GM12878 (cell line): Measurements from ENCODE around the gene TEC. TPM values are rescaled to one million over a fixed set of nuclear protein-coding genes. Genes with fewer than 3 reads are reported as not detected.

ENCODE experiments used
- BCL11A ChIP-seq: IDR thresholded peaks from 2 replicates; pipeline ENCODE4 v1.6.1; 2011; ENCODE audit warnings: low read depth, low read length
- BRCA1 ChIP-seq: IDR thresholded peaks from 2 replicates; pipeline ENCODE4 v1.6.1; 2011; ENCODE audit warnings: low read depth, low read length, improper control_type of control experiment
- EZH2 ChIP-seq: IDR thresholded peaks from 2 replicates; pipeline ENCODE4 v1.6.1; 2012; ENCODE audit warnings: low read depth, mild to moderate bottlenecking, control low read depth, inconsistent platforms, low read length, borderline replicate concordance; ENCODE audit not compliant: control insufficient read depth
- FOXM1 ChIP-seq: IDR thresholded peaks from 2 replicates; pipeline ENCODE4 v1.6.1; 2012; ENCODE audit warnings: low read depth, mild to moderate bottlenecking, inconsistent platforms, low read length, moderate library complexity
- JUNB ChIP-seq: IDR thresholded peaks from 2 replicates; pipeline ENCODE4 v1.6.1; 2016; ENCODE audit warnings: antibody characterized with exemption, mild to moderate bottlenecking
- LARP7 ChIP-seq: fragments of 450-650 bp; IDR thresholded peaks from 2 replicates; pipeline ENCODE4 v1.6.1; 2017; ENCODE audit warnings: mild to moderate bottlenecking
- MTA3 ChIP-seq: IDR thresholded peaks from 2 replicates; pipeline ENCODE4 v1.6.1; 2012; ENCODE audit warnings: low read length, inconsistent platforms, borderline replicate concordance
- NFYB ChIP-seq: IDR thresholded peaks from 2 replicates; pipeline ENCODE4 v1.6.1; 2011; ENCODE audit warnings: low read depth, mild to moderate bottlenecking, low read length, improper control_type of control experiment, moderate library complexity; ENCODE audit not compliant: insufficient read depth
- NR2C1 ChIP-seq: fragments of 450-650 bp; IDR thresholded peaks from 2 replicates; pipeline ENCODE4 v1.6.1; 2017; ENCODE audit warnings: antibody characterized with exemption, mild to moderate bottlenecking, moderate library complexity
- POLR2AphosphoS5 ChIP-seq: IDR thresholded peaks from 2 replicates; pipeline ENCODE4 v1.6.1; 2011; ENCODE audit warnings: mild to moderate bottlenecking, low read length, inconsistent platforms
- SP1 ChIP-seq: IDR thresholded peaks from one replicate; pipeline ENCODE4 v1.6.1; 2011; ENCODE audit warnings: low read depth, low read length
- SPI1 ChIP-seq: IDR thresholded peaks from 2 replicates; pipeline ENCODE4 v1.6.1; 2011; ENCODE audit warnings: low read depth, mild to moderate bottlenecking, low read length, moderate library complexity, borderline replicate concordance; ENCODE audit not compliant: insufficient read depth
- ZBED1 ChIP-seq: IDR thresholded peaks from 2 replicates; pipeline ENCODE4 v1.6.1; 2016; ENCODE audit warnings: borderline replicate concordance
- ZNF217 ChIP-seq: fragments of 450-650 bp; IDR thresholded peaks from 2 replicates; pipeline ENCODE4 v1.6.1; 2017; ENCODE audit warnings: antibody characterized with exemption, mild to moderate bottlenecking
- ZNF384 ChIP-seq: IDR thresholded peaks from 2 replicates; pipeline ENCODE4 v1.6.1; 2012; ENCODE audit warnings: low read depth, mild to moderate bottlenecking, low read length, improper control_type of control experiment, borderline replicate concordance
- ZNF622 ChIP-seq: fragments of 450-650 bp; IDR thresholded peaks from 2 replicates; pipeline ENCODE4 v1.6.1; 2017; ENCODE audit warnings: mild to moderate bottlenecking, inconsistent platforms
- ZSCAN29 ChIP-seq: fragments of 450-650 bp; IDR thresholded peaks from 2 replicates; pipeline ENCODE4 v1.6.1; 2017; ENCODE audit warnings: mild to moderate bottlenecking, moderate library complexity
- polyA plus RNA-seq, 11 experiments: library from polyadenylated mRNA; depleted of rRNA in 4 of 11; unstranded in 6 of 11; stranded (reverse) in 5 of 11; fragments of >200 nt; fragmentation: Nextera tagmentation in 4 of 11; fragmentation: Illumina TruSeq in 1 of 11; extraction: Ambion mirVana in 4 of 11; extraction: Trizol in 1 of 11; gene quantifications; 1 replicate in 1 of 11; 2 replicates in 10 of 11; pipeline versions ENCODE4 v1.2.1 to v1.2.3, GENCODE V29; 2011 to 2016; ENCODE audit warnings: inconsistent platforms in 2 of 11, missing spikeins in 2 of 11, low read depth in 1 of 11
- total RNA-seq, 4 experiments: library from RNA; depleted of rRNA in 3 of 4; stranded (reverse); fragments of >200 nt in 3 of 4; fragmentation: Illumina TruSeq in 1 of 4; extraction: Trizol in 1 of 4; gene quantifications; 2 replicates each; pipeline versions ENCODE4 v1.2.1 to v1.2.3, GENCODE V29; 2013 to 2021
- TF ChIP-seq, protein P1 (sequence below): fragments of 450-650 bp; IDR thresholded peaks from 2 replicates; pipeline ENCODE4 v1.6.1; 2016; ENCODE audit warnings: mild to moderate bottlenecking, moderate library complexity, borderline replicate concordance
- TF ChIP-seq, protein P2 (sequence below): fragments of 450-650 bp; IDR thresholded peaks from 2 replicates; pipeline ENCODE4 v1.6.1; 2017; ENCODE audit warnings: borderline replicate concordance
- TF ChIP-seq, protein P3 (sequence below): fragments of 450-650 bp; IDR thresholded peaks from 2 replicates; pipeline ENCODE4 v1.6.1; 2017; ENCODE audit warnings: antibody characterized with exemption, mild to moderate bottlenecking, moderate library complexity

Gene TEC
- total and polyA plus RNA-seq, 10 of the 15 experiments (the other 5 are each of a cell fraction or from before 2014, with no cell fraction given) = 7.4 to 27.2 (median 17.1) TPM

DNA sequence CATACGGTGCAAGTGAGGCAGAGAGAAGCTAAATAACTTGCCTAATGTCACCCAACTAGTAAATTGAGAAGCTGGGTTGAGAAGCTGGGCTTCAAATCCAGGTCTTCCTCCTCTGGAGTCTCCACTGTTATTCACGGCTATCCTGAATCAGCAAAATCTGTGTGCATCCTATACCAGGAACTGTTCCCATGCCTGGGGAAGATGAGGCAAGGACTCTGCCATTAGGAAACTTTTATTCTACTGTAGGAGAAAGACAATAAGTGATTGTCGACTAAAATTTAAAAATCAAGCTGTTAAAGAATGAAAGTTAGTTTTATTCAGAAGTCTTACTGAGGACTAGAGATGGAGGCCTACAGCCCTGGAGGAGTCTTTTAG is 872 bp upstream of the TEC start (continued):
- no peak for TF ChIP-seq SPI1
- TF ChIP-seq ZSCAN29 = no peak
- TF ChIP-seq SP1 = no peak
- no peak for TF ChIP-seq EZH2
- no peak for TF ChIP-seq ZNF622
- 0 out of 2 replicates have a peak, but pooled peaks have one; percentile 11 for TF ChIP-seq FOXM1
- TF ChIP-seq MTA3 = peak; percentile 88; the same call in 1 of the 2 replicates
- TF ChIP-seq ZBED1 = no peak
- no peak for TF ChIP-seq JUNB
- TF ChIP-seq, protein P1, sequence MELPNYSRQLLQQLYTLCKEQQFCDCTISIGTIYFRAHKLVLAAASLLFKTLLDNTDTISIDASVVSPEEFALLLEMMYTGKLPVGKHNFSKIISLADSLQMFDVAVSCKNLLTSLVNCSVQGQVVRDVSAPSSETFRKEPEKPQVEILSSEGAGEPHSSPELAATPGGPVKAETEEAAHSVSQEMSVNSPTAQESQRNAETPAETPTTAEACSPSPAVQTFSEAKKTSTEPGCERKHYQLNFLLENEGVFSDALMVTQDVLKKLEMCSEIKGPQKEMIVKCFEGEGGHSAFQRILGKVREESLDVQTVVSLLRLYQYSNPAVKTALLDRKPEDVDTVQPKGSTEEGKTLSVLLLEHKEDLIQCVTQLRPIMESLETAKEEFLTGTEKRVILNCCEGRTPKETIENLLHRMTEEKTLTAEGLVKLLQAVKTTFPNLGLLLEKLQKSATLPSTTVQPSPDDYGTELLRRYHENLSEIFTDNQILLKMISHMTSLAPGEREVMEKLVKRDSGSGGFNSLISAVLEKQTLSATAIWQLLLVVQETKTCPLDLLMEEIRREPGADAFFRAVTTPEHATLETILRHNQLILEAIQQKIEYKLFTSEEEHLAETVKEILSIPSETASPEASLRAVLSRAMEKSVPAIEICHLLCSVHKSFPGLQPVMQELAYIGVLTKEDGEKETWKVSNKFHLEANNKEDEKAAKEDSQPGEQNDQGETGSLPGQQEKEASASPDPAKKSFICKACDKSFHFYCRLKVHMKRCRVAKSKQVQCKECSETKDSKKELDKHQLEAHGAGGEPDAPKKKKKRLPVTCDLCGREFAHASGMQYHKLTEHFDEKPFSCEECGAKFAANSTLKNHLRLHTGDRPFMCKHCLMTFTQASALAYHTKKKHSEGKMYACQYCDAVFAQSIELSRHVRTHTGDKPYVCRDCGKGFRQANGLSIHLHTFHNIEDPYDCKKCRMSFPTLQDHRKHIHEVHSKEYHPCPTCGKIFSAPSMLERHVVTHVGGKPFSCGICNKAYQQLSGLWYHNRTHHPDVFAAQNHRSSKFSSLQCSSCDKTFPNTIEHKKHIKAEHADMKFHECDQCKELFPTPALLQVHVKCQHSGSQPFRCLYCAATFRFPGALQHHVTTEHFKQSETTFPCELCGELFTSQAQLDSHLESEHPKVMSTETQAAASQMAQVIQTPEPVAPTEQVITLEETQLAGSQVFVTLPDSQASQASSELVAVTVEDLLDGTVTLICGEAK = no peak
- TF ChIP-seq NR2C1 = no peak
- TF ChIP-seq NFYB = no peak
- no peak for TF ChIP-seq ZNF384
- no peak; the same call in 1 of the 2 replicates for TF ChIP-seq POLR2AphosphoS5
- TF ChIP-seq, protein P2, sequence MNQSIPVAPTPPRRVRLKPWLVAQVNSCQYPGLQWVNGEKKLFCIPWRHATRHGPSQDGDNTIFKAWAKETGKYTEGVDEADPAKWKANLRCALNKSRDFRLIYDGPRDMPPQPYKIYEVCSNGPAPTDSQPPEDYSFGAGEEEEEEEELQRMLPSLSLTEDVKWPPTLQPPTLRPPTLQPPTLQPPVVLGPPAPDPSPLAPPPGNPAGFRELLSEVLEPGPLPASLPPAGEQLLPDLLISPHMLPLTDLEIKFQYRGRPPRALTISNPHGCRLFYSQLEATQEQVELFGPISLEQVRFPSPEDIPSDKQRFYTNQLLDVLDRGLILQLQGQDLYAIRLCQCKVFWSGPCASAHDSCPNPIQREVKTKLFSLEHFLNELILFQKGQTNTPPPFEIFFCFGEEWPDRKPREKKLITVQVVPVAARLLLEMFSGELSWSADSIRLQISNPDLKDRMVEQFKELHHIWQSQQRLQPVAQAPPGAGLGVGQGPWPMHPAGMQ = no peak
- TF ChIP-seq LARP7 = peak; percentile 4; the same call in 1 of the 2 replicates
- TF ChIP-seq BCL11A = no peak
- no peak for TF ChIP-seq BRCA1
- TF ChIP-seq ZNF217 = 0 out of 2 replicates have a peak, but pooled peaks have one; percentile 6
- TF ChIP-seq, protein P3, sequence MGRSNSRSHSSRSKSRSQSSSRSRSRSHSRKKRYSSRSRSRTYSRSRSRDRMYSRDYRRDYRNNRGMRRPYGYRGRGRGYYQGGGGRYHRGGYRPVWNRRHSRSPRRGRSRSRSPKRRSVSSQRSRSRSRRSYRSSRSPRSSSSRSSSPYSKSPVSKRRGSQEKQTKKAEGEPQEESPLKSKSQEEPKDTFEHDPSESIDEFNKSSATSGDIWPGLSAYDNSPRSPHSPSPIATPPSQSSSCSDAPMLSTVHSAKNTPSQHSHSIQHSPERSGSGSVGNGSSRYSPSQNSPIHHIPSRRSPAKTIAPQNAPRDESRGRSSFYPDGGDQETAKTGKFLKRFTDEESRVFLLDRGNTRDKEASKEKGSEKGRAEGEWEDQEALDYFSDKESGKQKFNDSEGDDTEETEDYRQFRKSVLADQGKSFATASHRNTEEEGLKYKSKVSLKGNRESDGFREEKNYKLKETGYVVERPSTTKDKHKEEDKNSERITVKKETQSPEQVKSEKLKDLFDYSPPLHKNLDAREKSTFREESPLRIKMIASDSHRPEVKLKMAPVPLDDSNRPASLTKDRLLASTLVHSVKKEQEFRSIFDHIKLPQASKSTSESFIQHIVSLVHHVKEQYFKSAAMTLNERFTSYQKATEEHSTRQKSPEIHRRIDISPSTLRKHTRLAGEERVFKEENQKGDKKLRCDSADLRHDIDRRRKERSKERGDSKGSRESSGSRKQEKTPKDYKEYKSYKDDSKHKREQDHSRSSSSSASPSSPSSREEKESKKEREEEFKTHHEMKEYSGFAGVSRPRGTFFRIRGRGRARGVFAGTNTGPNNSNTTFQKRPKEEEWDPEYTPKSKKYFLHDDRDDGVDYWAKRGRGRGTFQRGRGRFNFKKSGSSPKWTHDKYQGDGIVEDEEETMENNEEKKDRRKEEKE = no peak
